IMR-90 (cell line): ENCODE results near the gene ZNF594.

Experiments
- BHLHE40 ChIP-seq: fragments of 150-350 bp; IDR thresholded peaks from 2 replicates; pipeline ENCODE4 v1.6.1; 2016; ENCODE audit warnings: mild to moderate bottlenecking, low read depth, low read length
- CEBPB ChIP-seq: IDR thresholded peaks from 2 replicates; pipeline ENCODE4 v1.6.1; 2012; ENCODE audit warnings: low read depth, low read length, improper control_type of control experiment
- CTCF ChIP-seq: conservative IDR thresholded peaks from 2 replicates; pipeline ENCODE4 v1.5.1; 2012; ENCODE audit warnings: mild to moderate bottlenecking, low read depth, low read length, improper control_type of control experiment
- MAZ ChIP-seq: IDR thresholded peaks from 2 replicates; pipeline ENCODE4 v1.6.1; 2012; ENCODE audit warnings: low read depth, mild to moderate bottlenecking, low read length, improper control_type of control experiment, moderate library complexity, borderline replicate concordance
- POLR2A ChIP-seq: IDR thresholded peaks from 2 replicates; pipeline ENCODE4 v1.6.1; 2012; ENCODE audit warnings: mild to moderate bottlenecking, low read depth, low read length
- RAD21 ChIP-seq: IDR thresholded peaks from 2 replicates; pipeline ENCODE4 v1.6.1; 2012; ENCODE audit warnings: low read length, improper control_type of control experiment
- RFX5 ChIP-seq: IDR thresholded peaks from 2 replicates; pipeline ENCODE4 v1.8.0; 2012; ENCODE audit warnings: low read depth, mild to moderate bottlenecking, low read length, moderate library complexity
- SMC3 ChIP-seq: fragments of 150-350 bp; IDR thresholded peaks from 2 replicates; pipeline ENCODE4 v1.6.1; 2016; ENCODE audit warnings: low read depth, mild to moderate bottlenecking, antibody characterized with exemption, low read length, moderate library complexity

GRCh38 chr17:5191541-5192417 lies at the start of gene ZNF594:
- TF ChIP-seq CTCF (peak; percentile 82), RFX5 (no peak), RAD21 (no peak), CEBPB (no peak), POLR2A (peak; percentile 87), BHLHE40 (no peak), SMC3 (no peak; the same call in 1 of the 2 replicates), MAZ (no peak)
